ENCODE results near the gene GRM7.

Gene GRM7

DNA sequence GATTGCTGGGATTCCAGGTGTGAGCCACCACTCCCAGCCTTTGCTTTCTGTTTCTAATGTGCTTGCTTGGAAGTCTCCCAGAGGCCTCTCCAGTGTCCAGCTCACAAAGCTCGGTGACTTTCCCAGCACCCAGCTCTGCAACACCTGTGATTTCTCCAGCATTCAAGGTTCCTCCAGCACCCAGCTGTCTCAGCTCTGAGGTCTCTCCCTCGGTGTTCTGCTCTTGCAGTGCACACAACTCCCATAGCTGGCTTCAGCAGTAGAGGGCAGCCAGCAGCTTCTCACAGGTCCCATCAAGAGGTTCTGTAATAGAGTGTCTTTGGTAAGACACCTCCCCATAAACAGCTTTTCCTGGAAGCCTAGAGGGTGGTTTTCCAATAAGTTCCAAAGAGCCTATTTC, 75.1 kb downstream of the GRM7 start:
- ChIA-PET CTCF (no interaction called here), POLR2A (no interaction called here)
- TF ChIP-seq, protein P1, sequence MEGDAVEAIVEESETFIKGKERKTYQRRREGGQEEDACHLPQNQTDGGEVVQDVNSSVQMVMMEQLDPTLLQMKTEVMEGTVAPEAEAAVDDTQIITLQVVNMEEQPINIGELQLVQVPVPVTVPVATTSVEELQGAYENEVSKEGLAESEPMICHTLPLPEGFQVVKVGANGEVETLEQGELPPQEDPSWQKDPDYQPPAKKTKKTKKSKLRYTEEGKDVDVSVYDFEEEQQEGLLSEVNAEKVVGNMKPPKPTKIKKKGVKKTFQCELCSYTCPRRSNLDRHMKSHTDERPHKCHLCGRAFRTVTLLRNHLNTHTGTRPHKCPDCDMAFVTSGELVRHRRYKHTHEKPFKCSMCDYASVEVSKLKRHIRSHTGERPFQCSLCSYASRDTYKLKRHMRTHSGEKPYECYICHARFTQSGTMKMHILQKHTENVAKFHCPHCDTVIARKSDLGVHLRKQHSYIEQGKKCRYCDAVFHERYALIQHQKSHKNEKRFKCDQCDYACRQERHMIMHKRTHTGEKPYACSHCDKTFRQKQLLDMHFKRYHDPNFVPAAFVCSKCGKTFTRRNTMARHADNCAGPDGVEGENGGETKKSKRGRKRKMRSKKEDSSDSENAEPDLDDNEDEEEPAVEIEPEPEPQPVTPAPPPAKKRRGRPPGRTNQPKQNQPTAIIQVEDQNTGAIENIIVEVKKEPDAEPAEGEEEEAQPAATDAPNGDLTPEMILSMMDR (IDR thresholded peaks at IDR 0.05; ENCODE audit: control extremely low read depth, extremely low read depth, low read depth, missing control alignments), result no peak
- no peak for DNase-seq (ENCODE audit: extremely low spot score)

DNA sequence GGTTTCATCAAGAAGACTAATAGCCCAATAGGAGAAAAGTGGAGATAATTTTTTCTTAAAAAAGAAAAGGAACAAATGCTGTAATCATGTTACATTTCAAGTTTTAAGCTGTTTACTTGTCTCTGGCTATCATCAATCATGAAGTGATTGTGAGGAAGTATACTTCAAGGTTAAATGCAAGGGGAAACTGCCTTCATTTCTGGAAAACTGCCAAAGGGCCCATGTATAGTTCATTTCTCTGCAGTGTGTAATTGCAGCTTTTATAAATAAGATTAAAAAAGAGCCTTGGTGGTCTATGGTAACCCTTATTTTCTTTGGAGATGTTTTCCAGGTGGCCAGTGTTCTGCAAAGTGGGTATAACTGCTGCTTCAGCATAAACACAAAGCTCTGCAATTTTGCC, 101.9 kb downstream of the GRM7 start:
- ChIA-PET CTCF (interaction anchor here (1.0 to 1.4 kb wide), 2 partner anchors 51 to 63 kb away, joined by 3 read pairs; no protein-coding TSS in a partner anchor), POLR2A (no interaction called here)
- TF ChIP-seq, protein P1 (IDR thresholded peaks at IDR 0.05; ENCODE audit: control extremely low read depth, extremely low read depth, low read depth, missing control alignments), result no peak
- DNase-seq (ENCODE audit: extremely low spot score), result no peak

DNA sequence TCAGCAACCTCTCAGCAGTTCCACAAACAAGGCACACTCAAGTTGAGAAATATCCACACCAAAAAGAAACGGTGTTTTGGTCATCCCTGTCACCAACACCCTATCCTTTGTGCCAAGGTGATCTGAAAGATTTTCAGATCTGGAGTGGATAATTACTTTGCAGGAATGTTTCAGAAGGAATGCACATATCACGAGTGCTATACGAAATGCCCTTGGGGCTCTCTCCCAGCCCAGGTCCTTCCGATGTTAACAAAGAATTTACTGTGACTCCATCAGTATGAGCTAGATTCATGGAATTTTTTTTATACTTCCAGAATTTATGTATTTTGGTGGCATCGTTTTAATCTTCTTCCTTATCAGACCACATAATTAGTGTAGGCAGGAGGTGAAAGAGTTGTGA, 105.0 kb downstream of the GRM7 start:
- CTCF ChIA-PET, result no interaction called here

DNA sequence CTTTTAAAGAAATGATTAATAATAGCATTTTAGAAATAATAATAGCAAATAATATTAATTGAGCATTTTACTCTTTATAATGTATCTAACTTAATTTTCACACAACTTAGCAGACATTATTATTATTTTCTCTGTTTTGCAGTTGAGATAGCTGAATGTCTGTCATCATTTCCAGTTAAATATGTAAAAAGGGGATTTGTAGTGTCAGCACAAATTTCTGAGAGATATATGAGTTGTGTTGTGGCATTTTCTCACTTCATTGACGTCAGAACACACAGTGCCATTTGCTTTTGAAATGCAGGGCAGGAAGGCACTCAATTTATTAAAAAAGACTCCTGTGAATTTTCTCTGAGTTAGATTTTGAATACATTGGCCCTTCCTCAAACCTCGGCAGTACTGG, 111.0 kb downstream of the GRM7 start:
- DNase-seq (ENCODE audit: extremely low spot score), result no peak
- POLR2A ChIA-PET, result no interaction called here
- CTCF ChIA-PET, result interaction anchor here (1.2 kb wide), 1 partner anchor 11 kb away, joined by 3 read pairs; no protein-coding TSS in a partner anchor
- TF ChIP-seq, protein P1 (IDR thresholded peaks at IDR 0.05; ENCODE audit: control extremely low read depth, extremely low read depth, low read depth, missing control alignments), result no peak

More for the DNA sequence above, 105.0 kb downstream of the GRM7 start:
- TF ChIP-seq, protein P1 (IDR thresholded peaks at IDR 0.05; ENCODE audit: control extremely low read depth, extremely low read depth, low read depth, missing control alignments), result no peak
- no peak for DNase-seq (ENCODE audit: extremely low spot score)
- POLR2A ChIA-PET, result no interaction called here

DNA sequence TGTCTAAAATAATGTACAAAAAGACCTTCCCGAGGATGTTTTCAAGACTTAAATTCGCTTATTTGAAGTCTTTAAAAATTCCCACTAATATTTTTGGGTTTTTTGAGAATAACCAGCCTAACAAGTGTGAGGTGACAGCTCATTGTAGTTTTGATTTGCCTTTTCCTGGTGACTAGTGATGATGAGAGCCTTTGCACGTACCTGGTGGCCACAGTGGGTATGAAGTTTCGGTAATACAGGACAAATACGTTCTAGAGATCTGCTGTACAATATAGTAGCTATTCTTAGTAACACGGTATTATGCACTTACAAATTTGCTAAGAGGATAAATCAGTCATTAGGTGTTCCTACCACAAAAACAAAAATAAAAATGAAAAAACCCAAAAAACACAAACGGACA, 124.9 kb downstream of the GRM7 start:
- POLR2A ChIA-PET, result no interaction called here
- TF ChIP-seq, protein P1 (IDR thresholded peaks at IDR 0.05; ENCODE audit: control extremely low read depth, extremely low read depth, low read depth, missing control alignments), result no peak
- CTCF ChIA-PET, result no interaction called here
- no peak for DNase-seq (ENCODE audit: extremely low spot score)

DNA sequence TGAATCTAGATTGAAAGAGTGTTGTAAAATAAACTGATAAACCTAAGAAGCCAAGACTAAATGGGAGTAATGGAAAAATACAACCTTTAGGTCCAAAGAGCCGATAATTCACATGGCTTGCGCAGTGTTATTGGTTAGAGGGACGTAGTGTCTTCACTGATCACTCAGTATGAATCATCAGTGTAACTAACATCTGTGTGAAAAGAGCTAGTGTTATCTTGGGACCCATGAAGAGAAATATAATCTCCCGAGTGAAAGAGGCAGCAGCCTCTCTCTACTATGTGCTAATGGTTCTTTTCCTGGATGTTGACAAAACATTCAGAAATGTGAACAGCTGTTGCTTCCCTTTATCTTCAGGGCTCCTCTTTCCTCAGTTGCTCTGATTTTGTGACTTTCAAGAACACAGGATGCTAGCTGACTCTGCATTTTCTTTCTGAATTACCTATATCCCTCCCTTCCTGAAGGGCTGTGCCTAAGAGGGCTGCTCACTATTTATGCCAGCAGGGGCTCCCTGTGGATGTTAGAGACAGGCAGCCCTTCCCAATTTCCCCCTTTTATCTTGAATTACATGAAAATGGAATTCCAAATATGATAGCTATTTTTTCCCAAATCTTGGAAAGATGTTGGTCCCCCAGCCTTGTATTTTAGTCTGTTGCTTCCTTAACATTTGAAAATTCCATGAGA, 128.8 kb downstream of the GRM7 start:
- DNase-seq (ENCODE audit: extremely low spot score), result no peak
- CTCF ChIA-PET, result interaction anchor here (0.8 kb wide), 1 partner anchor 22 kb away, joined by 3 read pairs; no protein-coding TSS in a partner anchor
- TF ChIP-seq, protein P1 (IDR thresholded peaks at IDR 0.05; ENCODE audit: control extremely low read depth, extremely low read depth, low read depth, missing control alignments), result no peak
- POLR2A ChIA-PET, result no interaction called here
